HepG2 (cell line): Measurements from ENCODE around the gene FBXO5. TPM values are rescaled to one million over a fixed set of nuclear protein-coding genes. Genes with fewer than 3 reads are reported as not detected.

Source experiments
- ATF6 ChIP-seq: sonication (generic); formaldehyde crosslinking; conservative IDR thresholded peaks from 2 replicates; pipeline ENCODE4 v1.4.0; 2020; ENCODE audit warnings: missing genetic modification reagents
- BCL3 ChIP-seq: sonication (generic); formaldehyde crosslinking; IDR thresholded peaks from 2 replicates; pipeline ENCODE4 v1.5.1; 2020; ENCODE audit warnings: mild to moderate bottlenecking, missing genetic modification reagents, moderate library complexity
- BCL6 ChIP-seq: IDR thresholded peaks from 2 replicates; pipeline ENCODE4 v1.6.1; 2016; ENCODE audit warnings: missing genetic modification reagents, missing compliant biosample characterization
- CREM ChIP-seq, 2 experiments: sonication (generic) in 1 of 2; formaldehyde crosslinking in 1 of 2; IDR thresholded peaks; 2 replicates each; pipeline versions ENCODE4 v1.4.0 to v1.6.1; 2016 to 2020; ENCODE audit warnings: antibody characterized with exemption in 1 of 2, mild to moderate bottlenecking in 1 of 2, missing genetic modification reagents in 1 of 2
- DR1 ChIP-seq: sonication (generic); formaldehyde crosslinking; IDR thresholded peaks from 2 replicates; pipeline ENCODE4 v1.8.0; 2021; ENCODE audit warnings: mild to moderate bottlenecking, missing genetic modification reagents, inconsistent platforms
- ETV6 ChIP-seq: sonication (generic); formaldehyde crosslinking; conservative IDR thresholded peaks from 2 replicates; pipeline ENCODE4 v1.4.0; 2020; ENCODE audit warnings: missing genetic modification reagents
- GFI1 ChIP-seq: sonication (generic); formaldehyde crosslinking; IDR thresholded peaks from 2 replicates; pipeline ENCODE4 v1.5.0; 2020; ENCODE audit warnings: missing genetic modification reagents, mild to moderate bottlenecking, borderline replicate concordance
- JUND ChIP-seq: sonication (generic); formaldehyde crosslinking; IDR thresholded peaks from 2 replicates; pipeline ENCODE4 v1.8.0; 2022; ENCODE audit warnings: mild to moderate bottlenecking, missing genetic modification reagents
- NFE2 ChIP-seq: sonication (generic); formaldehyde crosslinking; IDR thresholded peaks from 2 replicates; pipeline ENCODE4 v1.4.0; 2020; ENCODE audit warnings: missing genetic modification reagents
- NFKB2 ChIP-seq: sonication (generic); formaldehyde crosslinking; IDR thresholded peaks from 2 replicates; pipeline ENCODE4 v1.4.0; 2020; ENCODE audit warnings: missing genetic modification reagents, borderline replicate concordance
- PAF1 ChIP-seq: IDR thresholded peaks from 2 replicates; pipeline ENCODE4 v1.6.1; 2016; ENCODE audit warnings: missing genetic modification reagents, missing compliant biosample characterization
- POLR2AphosphoS2 ChIP-seq: IDR thresholded peaks from 2 replicates; pipeline ENCODE4 v1.6.1; 2011; ENCODE audit warnings: low read depth, low read length, improper control_type of control experiment
- SOX5 ChIP-seq: IDR thresholded peaks from 2 replicates; pipeline ENCODE4 v1.6.1; 2016; ENCODE audit warnings: borderline replicate concordance
- SSRP1 ChIP-seq: IDR thresholded peaks from 2 replicates; pipeline ENCODE4 v1.6.1; 2016; ENCODE audit warnings: control low read depth
- WIZ ChIP-seq: sonication (generic); formaldehyde crosslinking; IDR thresholded peaks from 2 replicates; pipeline ENCODE4 v1.5.1; 2020; ENCODE audit warnings: mild to moderate bottlenecking, missing genetic modification reagents
- ZBTB14 ChIP-seq: sonication (generic); formaldehyde crosslinking; IDR thresholded peaks from 2 replicates; pipeline ENCODE4 v1.4.0; 2020; ENCODE audit warnings: missing genetic modification reagents
- ZEB1 ChIP-seq: IDR thresholded peaks from 2 replicates; pipeline ENCODE4 v1.6.1; 2012; ENCODE audit warnings: mild to moderate bottlenecking, low read depth, inconsistent platforms; ENCODE audit not compliant: insufficient replicate concordance
- ZNF230 ChIP-seq: sonication (generic); formaldehyde crosslinking; IDR thresholded peaks from 2 replicates; pipeline ENCODE4 v1.4.0; 2020; ENCODE audit warnings: mild to moderate bottlenecking, missing genetic modification reagents
- ZNF432 ChIP-seq: sonication (generic); formaldehyde crosslinking; IDR thresholded peaks from 2 replicates; pipeline ENCODE4 v1.5.0; 2020; ENCODE audit warnings: missing genetic modification reagents, mild to moderate bottlenecking, borderline replicate concordance
- ZNF496 ChIP-seq: sonication (generic); formaldehyde crosslinking; IDR thresholded peaks from 2 replicates; pipeline ENCODE4 v1.8.1; 2023; ENCODE audit warnings: mild to moderate bottlenecking, moderate library complexity, missing genetic modification reagents; ENCODE audit not compliant: insufficient replicate concordance
- ZNF687 ChIP-seq: sonication (generic); formaldehyde crosslinking; IDR thresholded peaks from 2 replicates; pipeline ENCODE4 v1.5.1; 2020; ENCODE audit warnings: mild to moderate bottlenecking, missing genetic modification reagents, moderate library complexity
- ZNF761 ChIP-seq: sonication (generic); formaldehyde crosslinking; conservative IDR thresholded peaks from 2 replicates; pipeline ENCODE4 v1.4.0; 2020; ENCODE audit warnings: mild to moderate bottlenecking, missing genetic modification reagents
- polyA plus RNA-seq, 8 experiments: library from polyadenylated mRNA; depleted of rRNA in 3 of 8; stranded (reverse) in 7 of 8; unstranded in 1 of 8; fragments of >200 nt; fragmentation: Illumina TruSeq in 4 of 8; extraction: Trizol in 4 of 8; gene quantifications; 2 replicates each; pipeline versions ENCODE4 v1.2.1 to v1.2.3, GENCODE V29; 2011 to 2016; ENCODE audit warnings: low read depth in 4 of 8, missing spikeins in 1 of 8, mixed read lengths in 1 of 8; ENCODE audit not compliant: insufficient read depth in 1 of 8
- total RNA-seq, 5 experiments: library from RNA; depleted of rRNA; stranded (reverse); fragments of >200 nt; fragmentation: Illumina TruSeq; extraction: Trizol; gene quantifications; 2 replicates each; pipeline ENCODE4 v1.2.3, GENCODE V29; 2016; ENCODE audit warnings: low read depth in 1 of 5

Gene FBXO5
- total and polyA plus RNA-seq, 2 of the 13 experiments (the other 11 are each of a cell fraction or from before 2014, with no cell fraction given), result 15.8 to 41.5 TPM

GRCh38 chr6:153002613-153003365 lies 19.9 kb upstream of the FBXO5 start, which contains the start of gene MTRF1L (continued):
- TF ChIP-seq DR1 (peak; percentile 92), ZNF496 (CRISPR knock-in tag) (no peak), ETV6 (CRISPR knock-in tag) (no peak), NFKB2 (CRISPR knock-in tag) (peak; percentile 74; the same call in 1 of the 2 replicates), ZNF230 (no peak), JUND (CRISPR knock-in tag) (no peak), WIZ (CRISPR knock-in tag) (no peak), NFE2 (CRISPR knock-in tag) (no peak), BCL3 (no peak), CREM (IDR thresholded peaks at IDR 0.05) (peak; percentile 72), CREM (CRISPR knock-in tag; IDR thresholded peaks at IDR 0.05) (no peak), ZNF761 (no peak), ATF6 (CRISPR knock-in tag) (no peak), GFI1 (CRISPR knock-in tag) (no peak), ZNF432 (CRISPR knock-in tag) (no peak), BCL6 (CRISPR knock-in tag) (peak; percentile 2), ZNF687 (peak; percentile 90), PAF1 (CRISPR knock-in tag) (no peak), ZBTB14 (CRISPR knock-in tag) (no peak), SOX5 (CRISPR knock-in tag) (peak; percentile 37; the same call in 1 of the 2 replicates), SSRP1 (0 out of 2 replicates have a peak, but pooled peaks have one; percentile 33), ZEB1 (no peak), POLR2AphosphoS2 (no peak)
